HS-5 (cell line): ENCODE results near the gene NFKBIE.
"Not testable (repeated sequence)": the region's sequence is repeated elsewhere in the genome, so short reads cannot be mapped to it uniquely, and the experiment has no call there.

Experiments used
- DNase-seq: peaks from one replicate; pipeline ENCODE4 v3.0.0-alpha.2; 2012; ENCODE audit warnings: low read depth

NFKBIE gene

GRCh38 chr6:44245912-44246662, 19.3 kb downstream of the NFKBIE start:
- no peak for DNase-seq

GRCh38 chr6:44245391-44245911, 19.9 kb downstream of the NFKBIE start:
- DNase-seq = no peak

DNA sequence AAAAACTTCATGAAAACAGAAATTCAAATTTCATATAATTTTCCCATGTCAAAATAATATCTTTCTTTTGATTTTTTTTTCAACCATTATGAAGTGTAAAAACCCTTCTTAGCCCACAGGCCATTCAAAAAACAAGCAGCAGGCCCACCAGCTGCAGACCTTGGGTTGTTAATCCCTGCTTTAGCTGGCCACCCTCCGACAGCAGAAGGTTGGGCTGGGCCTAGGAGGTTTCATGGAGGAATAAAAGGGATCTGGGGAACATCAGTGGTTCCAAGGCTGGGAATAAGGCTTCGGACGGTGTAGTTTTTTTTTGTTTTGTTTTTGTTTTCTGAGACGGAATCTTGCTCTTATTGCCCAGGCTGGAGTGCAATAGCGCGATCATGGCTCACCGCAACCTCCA, 22.0 kb downstream of the NFKBIE start:
- DNase-seq = no peak

DNA sequence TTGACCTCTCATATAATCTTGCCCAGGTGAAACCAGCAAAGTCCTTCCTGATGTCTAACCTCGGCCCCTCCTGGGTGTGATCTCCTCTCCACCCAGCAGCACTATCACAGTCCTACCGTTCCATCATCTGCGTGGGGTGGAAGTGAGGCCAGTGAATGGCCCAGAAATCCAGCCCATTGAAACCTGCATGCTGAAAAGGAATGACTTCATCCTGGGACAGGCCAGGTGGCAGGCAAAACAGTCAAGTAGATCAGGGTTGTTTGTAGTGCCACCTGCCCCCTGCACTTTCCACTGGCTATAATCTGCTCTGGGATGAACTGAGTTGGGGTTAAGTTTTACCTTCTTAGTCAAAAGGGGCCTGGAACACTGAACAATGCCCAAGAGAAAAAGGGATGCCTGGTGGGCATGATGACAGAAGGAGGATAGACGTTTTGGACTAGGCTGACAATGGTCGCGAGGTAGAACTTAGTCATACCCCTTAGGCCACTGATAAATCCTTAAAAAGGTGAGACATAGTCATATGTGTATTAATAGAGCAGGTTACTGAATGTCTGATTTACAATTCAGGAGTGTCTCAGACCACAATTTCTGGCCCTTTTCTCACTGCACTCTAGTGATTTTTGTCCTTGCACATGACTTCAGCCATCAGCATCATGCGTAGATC, 26.5 kb downstream of the NFKBIE start:
- DNase-seq = no peak

- DNase-seq = no peak
These were observed 27.4 kb downstream of the NFKBIE start for GRCh38 chr6:44237813-44238433.

DNA sequence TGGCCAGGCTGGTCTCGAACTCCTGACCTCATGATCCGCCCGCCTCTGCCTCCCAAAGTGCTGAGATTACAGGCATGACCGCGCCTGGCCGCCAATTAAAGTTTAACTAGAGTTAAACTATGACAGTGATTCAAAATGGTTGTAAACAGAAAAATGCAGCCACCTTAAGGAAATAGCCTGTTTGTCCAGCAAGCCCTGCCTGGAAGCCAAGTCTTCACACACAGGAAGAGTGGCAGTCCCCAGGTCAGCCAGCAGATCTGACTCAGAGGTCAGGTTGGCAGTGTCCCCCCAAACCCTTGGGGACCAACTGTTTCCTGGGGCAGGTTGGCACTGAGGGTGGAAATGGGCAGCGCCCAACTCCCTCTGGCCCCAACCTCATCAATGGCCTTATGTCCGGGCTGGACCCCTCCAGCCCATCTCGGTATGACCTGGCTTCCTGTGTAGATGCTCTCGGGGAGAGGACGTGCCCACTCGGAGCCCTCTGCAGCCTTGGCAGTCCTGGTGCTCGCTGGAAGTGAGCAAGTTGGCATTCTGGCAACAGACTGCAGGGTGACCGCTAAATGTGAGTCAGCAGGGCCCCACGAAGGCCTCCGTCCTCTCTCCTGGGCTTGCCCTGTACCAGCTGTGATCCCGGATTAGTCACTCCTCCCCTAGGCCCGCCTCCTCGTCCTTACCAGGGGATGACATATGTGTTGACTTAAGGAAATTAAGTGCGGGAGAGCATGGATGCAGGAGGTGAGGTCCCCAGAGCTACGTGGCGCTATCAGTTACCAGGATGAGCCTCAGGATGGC, 28.1 kb downstream of the NFKBIE start:
- DNase-seq = peak; percentile 95

DNA sequence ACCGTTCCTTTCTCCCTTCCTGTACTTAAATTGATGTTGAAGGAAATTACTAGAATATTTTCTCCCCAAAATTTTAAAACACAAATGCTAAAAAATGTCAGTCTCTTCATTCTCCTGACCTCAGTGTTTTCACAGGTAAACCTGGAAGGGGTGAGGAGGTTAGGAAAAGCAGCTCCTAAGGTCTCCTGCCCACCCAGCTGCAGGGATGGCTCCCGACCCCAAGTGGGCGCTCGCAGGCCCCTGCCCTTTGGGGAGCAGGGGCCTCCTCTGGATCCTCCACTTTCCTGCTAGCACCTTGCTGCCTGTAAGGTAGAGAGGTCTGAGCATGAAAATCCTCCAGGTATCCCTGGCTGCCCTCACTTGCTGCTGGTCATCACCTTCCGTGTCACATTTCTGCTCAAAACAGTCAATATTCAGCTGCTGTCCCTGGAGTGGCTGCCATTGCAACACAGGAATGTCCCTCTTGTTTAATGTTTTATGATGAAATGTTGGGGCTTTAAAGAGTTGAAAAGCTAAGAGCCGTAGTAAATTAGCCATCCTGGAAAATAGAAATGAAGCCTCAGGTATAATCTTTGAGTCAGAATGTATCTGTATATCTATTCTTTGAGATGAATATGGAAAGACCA, 29.3 kb downstream of the NFKBIE start:
- DNase-seq = no peak

GRCh38 chr6:44235269-44235668, 30.1 kb downstream of the NFKBIE start:
- DNase-seq = no peak

GRCh38 chr6:44234101-44235025, 31.0 kb downstream of the NFKBIE start:
- no peak for DNase-seq

DNA sequence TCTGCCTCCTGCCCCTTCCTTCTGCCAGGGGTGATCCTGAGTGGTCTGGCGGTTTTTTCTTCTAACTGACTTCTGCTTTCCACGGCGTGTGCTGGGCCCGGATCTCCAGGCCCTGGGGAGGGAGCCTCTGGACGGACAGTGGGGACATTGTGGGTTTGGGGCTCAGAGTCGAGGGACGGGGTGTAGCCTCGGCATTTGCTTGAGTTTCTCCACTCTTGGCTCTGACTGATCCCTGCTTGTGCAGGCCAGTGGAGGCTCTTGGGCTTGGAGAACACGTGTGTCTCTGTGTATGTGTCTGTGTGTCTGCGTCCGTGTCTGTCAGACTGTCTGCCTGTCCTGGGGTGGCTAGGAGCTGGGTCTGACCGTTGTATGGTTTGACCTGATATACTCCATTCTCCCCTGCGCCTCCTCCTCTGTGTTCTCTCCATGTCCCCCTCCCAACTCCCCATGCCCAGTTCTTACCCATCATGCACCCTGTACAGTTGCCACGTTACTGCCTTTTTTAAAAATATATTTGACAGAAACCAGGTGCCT, 31.7 kb downstream of the NFKBIE start:
- no peak for DNase-seq

DNA sequence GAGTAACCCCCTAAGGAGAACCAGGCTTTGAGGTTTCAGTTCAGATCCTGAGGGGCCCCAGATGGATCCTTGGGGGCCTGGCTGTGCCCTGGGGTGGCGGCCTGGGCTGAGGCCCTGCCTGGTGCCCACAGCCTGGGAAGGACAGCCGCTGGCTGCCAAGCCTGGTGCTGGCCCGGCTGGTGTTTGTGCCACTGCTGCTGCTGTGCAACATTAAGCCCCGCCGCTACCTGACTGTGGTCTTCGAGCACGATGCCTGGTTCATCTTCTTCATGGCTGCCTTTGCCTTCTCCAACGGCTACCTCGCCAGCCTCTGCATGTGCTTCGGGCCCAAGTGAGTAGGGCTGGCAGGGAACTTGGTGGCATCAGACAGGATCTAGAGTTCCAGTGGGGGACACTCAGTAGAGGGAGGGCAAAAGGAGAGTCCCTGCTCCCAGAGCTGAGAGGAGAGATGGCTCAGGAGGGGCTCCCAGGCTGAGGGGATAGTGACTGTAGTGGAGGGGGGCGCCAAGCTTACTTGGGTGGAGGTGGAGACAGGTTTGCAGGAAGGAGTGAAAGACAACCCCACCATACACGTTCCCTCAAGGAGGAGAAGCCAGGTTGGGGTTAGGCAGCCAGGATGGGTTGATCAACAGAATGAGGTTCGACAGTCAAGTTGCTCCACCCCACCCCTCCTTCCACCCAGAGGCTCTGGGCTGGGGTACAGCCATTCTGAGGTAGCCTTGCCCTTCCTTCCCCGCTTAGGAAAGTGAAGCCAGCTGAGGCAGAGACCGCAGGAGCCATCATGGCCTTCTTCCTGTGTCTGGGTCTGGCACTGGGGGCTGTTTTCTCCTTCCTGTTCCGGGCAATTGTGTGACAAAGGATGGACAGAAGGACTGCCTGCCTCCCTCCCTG, 32.4 kb downstream of the NFKBIE start:
- no peak for DNase-seq

- not testable (repeated sequence) for DNase-seq
These were observed 33.9 kb downstream of the NFKBIE start for GRCh38 chr6:44231426-44231825.

GRCh38 chr6:44230034-44230675, 35.2 kb downstream of the NFKBIE start:
- DNase-seq = no peak

DNA sequence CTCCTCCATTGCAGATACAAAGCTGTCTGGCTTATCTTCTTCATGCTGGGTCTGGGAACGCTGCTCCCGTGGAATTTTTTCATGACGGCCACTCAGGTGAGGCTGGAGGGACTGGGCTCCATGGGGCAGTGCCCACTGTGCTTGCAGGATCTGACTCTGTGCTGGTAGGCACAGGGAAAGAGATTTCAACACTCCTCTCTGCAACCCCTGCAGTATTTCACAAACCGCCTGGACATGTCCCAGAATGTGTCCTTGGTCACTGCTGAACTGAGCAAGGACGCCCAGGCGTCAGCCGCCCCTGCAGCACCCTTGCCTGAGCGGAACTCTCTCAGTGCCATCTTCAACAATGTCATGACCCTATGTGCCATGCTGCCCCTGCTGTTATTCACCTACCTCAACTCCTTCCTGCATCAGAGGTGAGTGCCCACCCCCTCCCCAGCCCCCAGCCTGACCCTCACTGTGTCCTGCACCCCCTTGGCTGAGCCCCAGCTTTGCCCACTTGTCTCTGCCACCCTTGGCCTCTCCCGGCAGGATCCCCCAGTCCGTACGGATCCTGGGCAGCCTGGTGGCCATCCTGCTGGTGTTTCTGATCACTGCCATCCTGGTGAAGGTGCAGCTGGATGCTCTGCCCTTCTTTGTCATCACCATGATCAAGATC, 35.8 kb downstream of the NFKBIE start:
- DNase-seq = no peak

DNA sequence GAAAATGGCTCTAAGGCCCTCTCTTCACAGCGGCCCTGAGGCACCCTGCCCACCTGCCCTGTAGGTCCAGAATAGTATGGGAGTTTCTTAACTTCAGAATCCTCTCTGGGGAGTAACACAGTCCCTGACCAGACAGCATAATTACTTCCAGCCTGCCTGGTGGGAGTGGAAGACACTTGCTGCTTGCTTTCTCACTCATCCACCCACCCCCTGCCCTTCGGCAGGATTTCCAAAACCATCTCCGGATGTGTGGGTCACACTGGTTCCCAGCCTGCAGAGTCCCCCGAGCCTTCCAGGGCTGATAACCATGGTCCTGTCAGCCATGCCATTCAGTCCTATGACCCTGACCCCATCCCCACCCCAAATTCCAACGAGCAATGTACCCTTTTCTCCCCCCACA, 36.5 kb downstream of the NFKBIE start:
- no peak for DNase-seq

- DNase-seq = no peak
These were observed 36.9 kb downstream of the NFKBIE start for GRCh38 chr6:44228433-44228832.

DNA sequence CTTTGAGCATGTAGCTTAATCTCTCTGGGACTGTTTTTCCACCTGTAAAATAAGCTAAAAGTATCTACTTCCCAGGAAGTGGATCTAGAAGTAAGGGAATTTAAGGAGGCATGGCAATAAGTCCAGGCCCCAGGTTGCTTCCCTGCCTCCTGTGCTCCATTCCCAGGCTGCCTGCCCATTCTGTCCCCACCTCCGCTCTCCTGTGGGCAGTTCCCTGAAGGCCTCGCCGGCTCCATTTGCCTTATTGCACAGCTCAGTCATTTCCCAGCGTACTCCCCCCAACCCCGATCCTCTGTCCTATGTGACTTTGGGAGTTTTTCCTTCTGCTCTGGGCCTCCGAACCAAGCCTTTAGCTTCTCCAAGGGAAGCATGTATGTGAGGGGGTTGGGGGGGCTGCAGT, 37.3 kb downstream of the NFKBIE start:
- no peak for DNase-seq

DNA sequence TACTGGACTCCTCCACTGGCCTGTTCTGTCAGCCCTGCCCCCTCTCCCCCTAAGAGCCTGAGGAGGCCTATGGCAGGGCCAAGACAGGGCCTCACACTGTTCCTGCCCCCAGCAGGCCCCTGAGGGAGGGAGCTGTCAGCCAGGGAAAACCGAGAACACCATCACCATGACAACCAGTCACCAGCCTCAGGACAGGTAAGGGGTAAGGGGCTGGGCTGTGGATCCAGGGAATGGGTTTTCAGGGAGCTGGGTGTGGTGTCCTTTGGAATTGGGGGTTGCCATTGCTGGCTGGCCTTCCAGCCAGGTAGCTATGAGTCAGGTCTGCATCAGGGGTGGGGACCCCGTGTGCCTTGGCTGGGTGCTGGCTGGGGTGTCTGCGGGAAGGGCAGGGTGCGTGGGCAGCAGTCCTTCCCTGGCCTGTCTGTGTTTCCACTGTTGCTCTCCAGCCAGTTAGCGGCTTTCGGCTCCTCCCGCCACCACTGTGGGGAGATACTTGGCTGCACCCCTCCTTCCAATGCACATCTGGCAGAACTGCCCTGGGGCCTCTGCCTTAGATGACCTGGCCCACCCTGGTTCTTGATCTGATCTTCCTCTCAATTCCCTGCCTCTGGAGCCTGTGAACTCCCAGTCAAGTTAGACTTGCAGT, 38.1 kb downstream of the NFKBIE start:
- DNase-seq = no peak
